Measurements from ENCODE around the gene SLC25A45. TPM values are rescaled to one million over a fixed set of nuclear protein-coding genes. Genes with fewer than 3 reads are reported as not detected.

The SLC25A45 gene
- total and polyA plus RNA-seq, 12 donors: 3.1 to 12.2 (median 8.3) TPM

- Histone ChIP-seq H3K4me1 (peaks cover 10 to 44% (median 31%) of the 10 kb centered on the region in 9 donors), H3K27me3 (no peaks in the 10 kb centered on the region), H3K4me3 (no peak overlapping the region), H3K36me3 (peaks cover 0 to 8% (median 0%) of the 10 kb centered on the region in 9 donors), H3K9me3 (no peaks in the 10 kb centered on the region), H3K27ac (peak overlapping the region in 2 of 10 donors; percentile 21 to 57)
- intact Hi-C loops (cut with DNase I): loop anchor here in 4 of 10 donors (5.0 to 10.0 kb wide), 4 partner anchors 34 to 134 kb away; no protein-coding TSS in a partner anchor
- no peak for TF ChIP-seq CTCF (IDR thresholded peaks at IDR 0.05)
- DNase-seq: no peak
- WGBS, 2 donors: 87 to 90% methylated on average over 19 of the region's 19 CpGs
- no peak for ATAC-seq
Measured at GRCh38 chr11:65378208-65378927, 4.1 kb downstream of the SLC25A45 start.

- peaks cover 0 to 8% (median 0%) of the 10 kb centered on the region in 9 donors for H3K36me3 ChIP-seq
- no peaks in the 10 kb centered on the region for H3K27me3 ChIP-seq
- DNase-seq (no peak), ATAC-seq (no peak)
- H3K9me3 ChIP-seq: no peaks in the 10 kb centered on the region
- H3K4me1 ChIP-seq: peaks cover 4 to 38% (median 25%) of the 10 kb centered on the region in 9 donors
- TF ChIP-seq CTCF (IDR thresholded peaks at IDR 0.05): no peak
- H3K27ac ChIP-seq: peak overlapping the region in 2 of 10 donors; percentile 21 to 57
- H3K4me3 ChIP-seq: no peak overlapping the region
- intact Hi-C loops (cut with DNase I): loop anchor here in 4 of 10 donors (5.0 to 10.0 kb wide), 4 partner anchors 35 to 135 kb away; no protein-coding TSS in a partner anchor
- 87 to 88% methylated on average over 8 of the region's 8 CpGs for WGBS, 2 donors
Measured at GRCh38 chr11:65377777-65378176, 4.7 kb downstream of the SLC25A45 start.

GRCh38 chr11:65377036-65377435, 5.4 kb downstream of the SLC25A45 start:
- 45 to 51% methylated on average over 8 of the region's 8 CpGs for WGBS, 2 donors
- Histone ChIP-seq H3K4me1 (peaks cover 3 to 37% (median 20%) of the 10 kb centered on the region in 9 donors), H3K36me3 (peaks cover 0 to 8% (median 0%) of the 10 kb centered on the region in 9 donors), H3K4me3 (no peak overlapping the region), H3K9me3 (no peaks in the 10 kb centered on the region), H3K27me3 (no peaks in the 10 kb centered on the region), H3K27ac (peak overlapping the region in 3 of 10 donors; percentile 0 to 31 (median 9))
- no peak for TF ChIP-seq CTCF (IDR thresholded peaks at IDR 0.05)
- ATAC-seq (no peak), DNase-seq (no peak)
- intact Hi-C loops (cut with DNase I): loop anchor here in 4 of 10 donors (5.0 to 10.0 kb wide), 4 partner anchors 35 to 135 kb away; no protein-coding TSS in a partner anchor

- Histone ChIP-seq H3K36me3 (peaks cover 0 to 8% (median 0%) of the 10 kb centered on the region in 9 donors), H3K4me3 (no peak overlapping the region), H3K9me3 (no peaks in the 10 kb centered on the region), H3K4me1 (peaks cover 0 to 37% (median 17%) of the 10 kb centered on the region in 9 donors), H3K27me3 (no peaks in the 10 kb centered on the region), H3K27ac (no peak overlapping the region)
- intact Hi-C loops (cut with DNase I): loop anchor here in 4 of 10 donors (5.0 to 10.0 kb wide), 4 partner anchors 36 to 136 kb away; no protein-coding TSS in a partner anchor
- DNase-seq: no peak
- ATAC-seq: no peak
- WGBS, 2 donors: 87 to 88% methylated on average over 16 of the region's 16 CpGs
- TF ChIP-seq CTCF (IDR thresholded peaks at IDR 0.05): no peak
Measured at GRCh38 chr11:65376138-65376713, 6.2 kb downstream of the SLC25A45 start.

All from heart right ventricle (tissue), 16 donors.